Keratinocyte (primary cell): Measurements from ENCODE around the gene ANKS1B. TPM values are rescaled to one million over a fixed set of nuclear protein-coding genes. Genes with fewer than 3 reads are reported as not detected.
"Not testable (repeated sequence)": the region's sequence is repeated elsewhere in the genome, so short reads cannot be mapped to it uniquely, and the experiment has no call there.

ENCODE experiments used
- DNase-seq: peaks from one replicate; pipeline ENCODE4 v3.0.0-alpha.2; 2011; ENCODE audit warnings: low read depth, missing footprints, low spot score
- FAIRE-seq: peaks from 2 replicates; lab custom pipeline; 2011; peaks lifted over from hg19 to GRCh38; lab: Jason Lieb, UNC
- H2AFZ ChIP-seq: 2 replicates; pipeline ENCODE4 v1.6.0; 2012; ENCODE audit warnings: low read length, control low read depth, inconsistent platforms; ENCODE audit not compliant: control insufficient read depth
- H3K27ac ChIP-seq: 2 replicates; pipeline ENCODE4 v1.5.1; 2011; ENCODE audit warnings: low read length; ENCODE audit not compliant: control insufficient read depth, insufficient read depth
- H3K27me3 ChIP-seq: 3 replicates; pipeline ENCODE4 v1.6.0; 2011; ENCODE audit warnings: low read length; ENCODE audit not compliant: control insufficient read depth, insufficient read depth; ENCODE audit errors: extremely low read depth
- H3K36me3 ChIP-seq, 2 experiments: 2 replicates in 1 of 2; 3 replicates in 1 of 2; pipeline ENCODE4 v1.5.1; 2011; ENCODE audit warnings: low read length in 2 of 2, mild to moderate bottlenecking in 1 of 2; ENCODE audit not compliant: control insufficient read depth in 2 of 2, insufficient read depth in 2 of 2; ENCODE audit errors: extremely low read depth in 1 of 2
- H3K4me1 ChIP-seq: 3 replicates; pipeline ENCODE4 v1.5.1; 2011; ENCODE audit warnings: low read length; ENCODE audit not compliant: control insufficient read depth, insufficient read depth; ENCODE audit errors: extremely low read depth
- H3K4me2 ChIP-seq: 3 replicates; pipeline ENCODE4 v1.6.0; 2011; ENCODE audit warnings: low read depth, low read length; ENCODE audit not compliant: control insufficient read depth, insufficient read depth; ENCODE audit errors: extremely low read depth
- H3K4me3 ChIP-seq, 3 experiments: fragments of 200-600 bp in 1 of 3; sonication (generic) in 1 of 3; 2 replicates in 2 of 3; 3 replicates in 1 of 3; pipeline ENCODE4 v1.5.1; 2011 to 2016; ENCODE audit warnings: low read length in 3 of 3, mild to moderate bottlenecking in 3 of 3, control low read depth in 2 of 3, inconsistent platforms in 1 of 3, low read depth in 1 of 3, mixed read lengths in 1 of 3, mixed run types in 1 of 3, moderate library complexity in 1 of 3; ENCODE audit not compliant: control insufficient read depth in 2 of 3, insufficient read depth in 2 of 3; ENCODE audit errors: extremely low read depth in 1 of 3
- H3K79me2 ChIP-seq: 2 replicates; pipeline ENCODE4 v1.6.0; 2012; ENCODE audit warnings: low read length; ENCODE audit not compliant: control insufficient read depth, insufficient read depth
- H3K9ac ChIP-seq: 3 replicates; pipeline ENCODE4 v1.6.0; 2011; ENCODE audit warnings: low read length; ENCODE audit not compliant: control insufficient read depth, insufficient read depth; ENCODE audit errors: extremely low read depth
- H3K9me1 ChIP-seq: 3 replicates; pipeline ENCODE4 v1.6.0; 2011; ENCODE audit warnings: low read length; ENCODE audit not compliant: control insufficient read depth, insufficient read depth; ENCODE audit errors: extremely low read depth
- H3K9me3 ChIP-seq: 2 replicates; pipeline ENCODE4 v1.5.1; 2012; ENCODE audit warnings: low read depth, low read length; ENCODE audit not compliant: control insufficient read depth
- H4K20me1 ChIP-seq: 3 replicates; pipeline ENCODE4 v1.6.0; 2011; ENCODE audit warnings: low read length; ENCODE audit not compliant: control insufficient read depth, insufficient read depth; ENCODE audit errors: extremely low read depth
- dilution Hi-C: fragments of 300-500 bp; cut with MboI; formaldehyde crosslinking; loops from one replicate; pipeline ENCODE4 v1.7.0; 2020; ENCODE audit warnings: low sequenced_read_pairs; ENCODE audit not compliant: extremely low pct_ligation_motif_present
- polyA plus RNA-seq, 5 experiments: library from polyadenylated mRNA; depleted of rRNA in 3 of 5; stranded (reverse) in 3 of 5; stranded (forward) in 1 of 5; unstranded in 1 of 5; fragments of >200 nt; gene quantifications; 1 replicate in 1 of 5; 2 replicates in 3 of 5; 3 replicates in 1 of 5; pipeline versions ENCODE4 v1.2.1 to v1.2.3, GENCODE V29; 2011 to 2012; ENCODE audit warnings: missing spikeins in 2 of 5, low read depth in 1 of 5, low replicate concordance in 1 of 5

ANKS1B gene
- polyA plus RNA-seq, 1 donor (not counting 4 experiments of a cell fraction or from before 2014, with no cell fraction given) = not detected

GRCh38 chr12:99719411-99720082 lies 265.2 kb downstream of the ANKS1B start:
- H3K36me3 ChIP-seq, H3K4me1 ChIP-seq, H3K27ac ChIP-seq, H3K27me3 ChIP-seq, H3K4me3 ChIP-seq, H3K4me2 ChIP-seq, H2AFZ ChIP-seq, FAIRE-seq, H3K9me3 ChIP-seq, H3K9ac ChIP-seq, dilution Hi-C loops, DNase-seq, H3K9me1 ChIP-seq, H4K20me1 ChIP-seq, H3K79me2 ChIP-seq: not testable (repeated sequence)

DNA sequence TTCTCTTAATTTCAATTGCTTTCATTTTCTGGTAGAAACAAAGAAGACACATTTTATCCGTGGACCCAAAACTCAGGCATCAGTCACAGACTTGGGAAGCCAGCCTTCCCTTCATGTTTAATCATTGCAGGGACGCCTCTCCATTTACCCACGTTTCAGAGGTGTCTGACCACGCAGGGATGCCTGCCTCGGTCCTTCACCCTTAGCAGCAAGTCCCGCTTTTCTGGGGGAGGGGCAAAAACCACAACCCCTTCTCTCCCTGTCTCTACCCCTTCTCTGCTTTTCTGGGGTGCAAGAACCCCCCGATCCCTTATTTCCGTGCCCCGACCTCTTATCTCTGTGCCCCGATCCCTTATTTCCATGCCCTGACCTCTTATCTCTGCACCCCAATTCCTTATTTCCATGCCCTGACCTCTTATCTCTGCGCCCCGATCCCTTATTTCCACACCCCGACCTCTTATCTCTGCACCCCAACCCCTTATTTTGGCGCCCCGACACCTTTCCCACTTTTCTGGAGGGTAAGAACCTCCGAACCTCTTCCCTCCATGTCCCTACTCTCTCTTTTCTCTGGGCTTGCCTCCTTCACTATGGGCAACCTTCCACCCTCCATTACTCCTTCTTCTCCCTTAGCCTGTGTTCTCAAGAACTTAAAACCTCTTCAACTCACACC lies 268.8 kb downstream of the ANKS1B start:
- DNase-seq, H3K9ac ChIP-seq, H3K36me3 ChIP-seq, H3K9me1 ChIP-seq, dilution Hi-C loops, H3K79me2 ChIP-seq, H3K9me3 ChIP-seq, H3K27me3 ChIP-seq, H3K27ac ChIP-seq, H2AFZ ChIP-seq, FAIRE-seq, H3K4me1 ChIP-seq, H3K4me2 ChIP-seq, H3K4me3 ChIP-seq, H4K20me1 ChIP-seq: not testable (repeated sequence)

GRCh38 chr12:99714921-99715320 lies 269.8 kb downstream of the ANKS1B start:
- H3K36me3 ChIP-seq, DNase-seq, dilution Hi-C loops, H3K4me3 ChIP-seq, H3K27me3 ChIP-seq, H3K9me1 ChIP-seq, H3K4me1 ChIP-seq, H3K79me2 ChIP-seq, H3K4me2 ChIP-seq, H3K27ac ChIP-seq, H3K9ac ChIP-seq, H4K20me1 ChIP-seq, H2AFZ ChIP-seq, FAIRE-seq, H3K9me3 ChIP-seq: not testable (repeated sequence)
